Measurements from ENCODE around the gene SLC22A23.

SLC22A23 gene

DNA sequence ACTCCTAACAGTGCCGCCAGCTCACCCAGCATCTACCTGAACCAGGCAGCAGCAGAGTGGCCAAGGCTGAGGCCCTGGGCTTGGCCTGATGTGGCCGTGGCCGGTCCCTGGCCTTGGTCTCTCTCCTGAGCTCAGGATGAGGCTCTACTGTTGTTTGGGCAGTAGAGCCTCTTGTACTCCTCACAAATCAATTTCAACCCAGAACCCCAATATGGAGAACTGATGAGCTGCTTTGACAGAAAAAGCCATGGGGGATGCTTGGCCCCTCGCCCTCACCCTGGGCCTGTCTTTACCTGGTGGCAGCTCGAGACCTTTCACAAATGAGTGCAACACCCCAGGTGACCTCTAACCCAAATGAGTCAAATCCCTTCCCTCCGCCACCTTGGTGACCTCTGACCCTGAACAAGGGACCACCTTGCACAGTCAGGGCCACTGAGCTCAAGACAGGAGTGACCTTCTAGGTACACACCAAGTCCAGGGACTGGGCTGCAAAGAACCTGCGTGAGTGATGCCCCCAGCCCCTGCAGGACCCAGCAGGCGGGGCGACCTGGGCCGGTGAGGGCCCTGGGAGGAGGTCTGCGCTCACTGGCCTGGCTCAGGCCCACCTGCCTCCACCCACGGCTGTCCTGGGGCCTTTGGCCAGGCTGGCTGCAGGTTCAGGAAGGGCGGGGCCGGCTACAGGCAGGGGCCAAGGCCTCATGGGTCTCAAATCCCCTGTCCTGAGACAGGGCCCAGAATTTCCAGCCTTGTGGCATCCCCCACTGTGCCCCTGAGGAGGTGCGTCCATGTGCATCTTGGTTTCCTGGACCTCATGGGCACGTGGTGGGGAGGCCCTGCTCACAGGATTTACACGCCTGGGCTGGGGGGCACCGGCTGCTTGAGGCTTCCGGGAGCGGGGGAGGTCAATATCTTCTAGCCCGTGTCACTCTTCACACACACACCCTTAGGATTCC, 167.9 kb downstream of the SLC22A23 start:
- Histone ChIP-seq H3K4me3 (ENCODE audit: low read depth, low read length) (no peak overlapping the region), H3K36me3 (ENCODE audit: insufficient read depth, low read length) (0 out of 2 replicates have a peak, but pooled peaks cover 3% of the 10 kb centered on the region), H3K79me2 (ENCODE audit: control insufficient read depth, insufficient read depth, low read length, unreplicated experiment) (no peaks in the 10 kb centered on the region), H3K27me3 (ENCODE audit: insufficient read depth, low read length) (no peaks in the 10 kb centered on the region), H3K4me1 (ENCODE audit: control insufficient read depth, insufficient read depth, low read length, unreplicated experiment) (no peaks in the 10 kb centered on the region), H3K27ac (ENCODE audit: low read depth, low read length) (no peak overlapping the region), H2AFZ (ENCODE audit: low read length, unreplicated experiment) (no peak overlapping the region)

DNA sequence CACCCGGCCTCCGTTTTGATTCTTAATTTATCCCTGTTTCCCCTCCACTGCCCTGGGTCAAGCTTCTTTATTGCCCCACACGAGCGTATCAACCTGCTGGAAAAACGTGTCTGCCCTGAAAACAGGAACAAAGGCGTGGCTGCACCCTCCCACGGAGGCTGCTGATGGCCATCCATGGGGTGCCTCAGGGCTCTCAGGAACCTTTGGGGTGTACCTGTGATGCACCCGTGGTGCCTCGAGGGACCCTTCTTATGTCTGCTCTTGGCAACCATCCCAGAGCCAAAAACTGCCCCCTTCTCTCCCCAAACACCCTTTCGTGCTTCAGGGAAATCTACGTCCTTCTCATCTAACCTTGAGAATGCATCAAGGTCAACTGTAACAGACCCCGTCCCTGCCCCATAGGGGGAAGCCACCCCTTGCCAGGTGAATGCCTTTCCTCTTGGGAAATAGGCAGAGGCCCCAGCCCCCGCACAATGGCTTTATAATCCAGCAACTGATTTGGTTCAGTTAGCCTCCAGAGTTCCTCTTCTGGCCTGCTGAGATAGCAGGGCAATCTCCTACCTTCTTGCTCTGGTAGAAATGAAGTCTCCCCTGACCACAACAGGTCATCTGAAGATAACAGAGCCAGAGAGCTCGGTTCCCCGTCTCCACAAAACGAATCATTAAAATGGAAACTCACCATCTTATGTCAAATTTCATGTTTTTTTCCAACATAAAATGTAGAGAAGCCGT, 168.7 kb downstream of the SLC22A23 start:
- H3K36me3 ChIP-seq (ENCODE audit: insufficient read depth, low read length): peaks cover 3% of the 10 kb centered on the region; the same call in 1 of the 2 replicates
- no peaks in the 10 kb centered on the region for H3K4me1 ChIP-seq (ENCODE audit: control insufficient read depth, insufficient read depth, low read length, unreplicated experiment)
- H3K4me3 ChIP-seq (ENCODE audit: low read depth, low read length): no peak overlapping the region
- H3K27ac ChIP-seq (ENCODE audit: low read depth, low read length): no peak overlapping the region
- no peaks in the 10 kb centered on the region for H3K27me3 ChIP-seq (ENCODE audit: insufficient read depth, low read length)
- no peak overlapping the region for H2AFZ ChIP-seq (ENCODE audit: low read length, unreplicated experiment)
- H3K79me2 ChIP-seq (ENCODE audit: control insufficient read depth, insufficient read depth, low read length, unreplicated experiment): no peaks in the 10 kb centered on the region

DNA sequence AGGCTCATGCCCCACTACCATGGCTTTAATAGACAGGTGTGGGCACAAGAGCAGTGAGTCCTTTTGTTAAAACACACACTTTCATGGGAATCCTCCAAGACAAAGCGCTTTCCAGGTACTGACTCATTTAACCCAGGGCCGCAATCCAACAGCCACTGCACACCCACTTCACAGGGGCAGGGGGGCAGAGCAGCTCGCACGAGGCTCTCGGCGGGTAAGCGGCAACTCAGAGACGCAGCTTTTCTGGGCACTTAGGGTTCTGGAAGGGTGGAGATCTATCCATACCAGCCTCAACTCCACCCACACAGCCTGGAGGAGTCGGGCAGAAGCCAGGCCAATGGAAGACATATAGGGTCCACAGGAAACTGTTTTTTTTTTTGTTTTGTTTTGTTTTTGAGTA, 169.5 kb downstream of the SLC22A23 start:
- no peaks in the 10 kb centered on the region for H3K27me3 ChIP-seq (ENCODE audit: insufficient read depth, low read length)
- H2AFZ ChIP-seq (ENCODE audit: low read length, unreplicated experiment): no peak overlapping the region
- H3K79me2 ChIP-seq (ENCODE audit: control insufficient read depth, insufficient read depth, low read length, unreplicated experiment): no peaks in the 10 kb centered on the region
- peaks cover 3% of the 10 kb centered on the region; the same call in 1 of the 2 replicates for H3K36me3 ChIP-seq (ENCODE audit: insufficient read depth, low read length)
- H3K4me3 ChIP-seq (ENCODE audit: low read depth, low read length): no peak overlapping the region
- H3K4me1 ChIP-seq (ENCODE audit: control insufficient read depth, insufficient read depth, low read length, unreplicated experiment): peaks cover 8% of the 10 kb centered on the region
- H3K27ac ChIP-seq (ENCODE audit: low read depth, low read length): no peak overlapping the region

DNA sequence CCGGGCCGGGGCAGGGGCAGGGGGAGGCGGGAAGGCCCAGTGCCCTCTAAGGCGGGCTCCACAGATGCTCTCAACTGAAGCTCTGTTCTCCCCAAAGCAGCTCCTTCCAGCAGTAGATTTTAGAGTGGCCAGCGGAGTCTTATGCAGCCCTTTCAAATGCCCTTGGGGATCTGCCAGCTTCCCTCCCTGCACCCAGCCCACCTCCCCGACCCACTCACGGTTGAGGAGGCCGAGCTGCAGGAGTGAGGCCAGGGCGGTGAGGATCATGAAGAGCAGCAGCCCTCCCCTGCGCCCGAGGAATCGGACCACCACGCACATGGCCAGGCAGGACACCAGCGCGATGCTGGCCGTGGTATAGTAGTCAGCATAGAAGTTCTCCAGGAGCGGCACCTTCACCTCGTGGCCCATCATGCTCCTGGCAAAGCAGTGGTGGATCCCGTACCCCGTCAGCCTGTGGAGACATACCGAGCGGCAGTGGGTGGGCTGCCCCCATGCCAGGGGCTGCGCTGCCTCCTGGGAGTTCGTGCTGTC, 170.1 kb downstream of the SLC22A23 start:
- H3K4me1 ChIP-seq (ENCODE audit: control insufficient read depth, insufficient read depth, low read length, unreplicated experiment): peaks cover 14% of the 10 kb centered on the region
- H3K4me3 ChIP-seq (ENCODE audit: low read depth, low read length): no peak overlapping the region
- no peak overlapping the region for H2AFZ ChIP-seq (ENCODE audit: low read length, unreplicated experiment)
- H3K27ac ChIP-seq (ENCODE audit: low read depth, low read length): no peak overlapping the region
- peaks cover 3% of the 10 kb centered on the region; the same call in 1 of the 2 replicates for H3K36me3 ChIP-seq (ENCODE audit: insufficient read depth, low read length)
- no peaks in the 10 kb centered on the region for H3K79me2 ChIP-seq (ENCODE audit: control insufficient read depth, insufficient read depth, low read length, unreplicated experiment)
- no peaks in the 10 kb centered on the region for H3K27me3 ChIP-seq (ENCODE audit: insufficient read depth, low read length)

DNA sequence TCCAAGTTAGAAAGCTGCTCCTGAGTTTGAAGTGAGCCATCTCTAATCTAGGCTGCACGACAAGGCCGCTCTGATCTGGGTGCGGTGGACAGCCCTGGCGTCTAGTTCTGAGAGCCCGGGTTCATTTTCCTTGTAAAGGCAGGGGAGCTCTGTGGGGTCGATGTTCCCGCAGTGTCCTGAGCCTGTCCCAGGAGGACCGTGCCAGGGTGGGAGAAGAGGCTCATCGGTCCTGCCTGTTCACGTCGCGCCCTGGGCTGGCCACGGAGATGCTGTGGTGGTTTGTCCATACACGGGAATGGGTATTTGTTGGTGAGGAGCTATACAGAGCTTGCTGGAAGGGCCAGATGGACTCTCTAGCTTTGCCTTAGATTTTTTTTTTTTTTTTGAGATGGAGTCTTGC, 171.1 kb downstream of the SLC22A23 start:
- no peak overlapping the region for H3K27ac ChIP-seq (ENCODE audit: low read depth, low read length)
- H2AFZ ChIP-seq (ENCODE audit: low read length, unreplicated experiment): no peak overlapping the region
- H3K4me1 ChIP-seq (ENCODE audit: control insufficient read depth, insufficient read depth, low read length, unreplicated experiment): peaks cover 24% of the 10 kb centered on the region
- peaks cover 3% of the 10 kb centered on the region; the same call in 1 of the 2 replicates for H3K36me3 ChIP-seq (ENCODE audit: insufficient read depth, low read length)
- H3K27me3 ChIP-seq (ENCODE audit: insufficient read depth, low read length): no peaks in the 10 kb centered on the region
- H3K79me2 ChIP-seq (ENCODE audit: control insufficient read depth, insufficient read depth, low read length, unreplicated experiment): no peaks in the 10 kb centered on the region
- H3K4me3 ChIP-seq (ENCODE audit: low read depth, low read length): no peak overlapping the region

DNA sequence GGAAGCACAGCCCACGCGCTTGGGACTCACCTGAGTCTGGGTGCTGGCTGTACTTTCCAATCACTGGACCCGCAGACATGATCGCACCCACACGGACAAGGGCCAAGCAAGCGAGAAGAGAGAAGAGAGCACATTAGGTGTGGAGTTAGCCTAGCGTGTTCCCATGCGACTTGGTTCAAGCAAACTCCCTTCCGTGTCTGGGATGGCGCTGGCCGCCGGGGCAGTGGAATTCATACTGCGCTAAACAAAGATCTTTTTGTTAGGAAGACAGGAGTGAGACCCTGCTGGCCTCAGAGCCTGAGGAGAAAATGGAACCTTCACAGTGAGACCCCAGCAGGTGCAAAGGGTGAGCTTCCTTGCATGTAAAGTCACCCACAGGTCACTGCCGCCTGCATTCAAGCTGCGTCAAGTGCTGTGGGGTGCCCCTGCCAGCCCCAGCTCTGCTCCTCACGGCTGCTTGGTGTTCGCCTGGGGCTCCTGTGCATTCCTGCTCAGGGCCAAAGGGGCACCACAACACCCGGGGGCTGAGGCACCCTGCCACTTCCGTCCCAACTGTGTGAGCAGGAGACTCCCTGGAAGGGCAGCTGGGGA, 171.7 kb downstream of the SLC22A23 start:
- H3K27me3 ChIP-seq (ENCODE audit: insufficient read depth, low read length): no peaks in the 10 kb centered on the region
- H3K79me2 ChIP-seq (ENCODE audit: control insufficient read depth, insufficient read depth, low read length, unreplicated experiment): no peaks in the 10 kb centered on the region
- H3K27ac ChIP-seq (ENCODE audit: low read depth, low read length): no peak overlapping the region
- H3K4me1 ChIP-seq (ENCODE audit: control insufficient read depth, insufficient read depth, low read length, unreplicated experiment): peaks cover 25% of the 10 kb centered on the region
- no peak overlapping the region for H2AFZ ChIP-seq (ENCODE audit: low read length, unreplicated experiment)
- no peak overlapping the region for H3K4me3 ChIP-seq (ENCODE audit: low read depth, low read length)
- peaks cover 3% of the 10 kb centered on the region; the same call in 1 of the 2 replicates for H3K36me3 ChIP-seq (ENCODE audit: insufficient read depth, low read length)

DNA sequence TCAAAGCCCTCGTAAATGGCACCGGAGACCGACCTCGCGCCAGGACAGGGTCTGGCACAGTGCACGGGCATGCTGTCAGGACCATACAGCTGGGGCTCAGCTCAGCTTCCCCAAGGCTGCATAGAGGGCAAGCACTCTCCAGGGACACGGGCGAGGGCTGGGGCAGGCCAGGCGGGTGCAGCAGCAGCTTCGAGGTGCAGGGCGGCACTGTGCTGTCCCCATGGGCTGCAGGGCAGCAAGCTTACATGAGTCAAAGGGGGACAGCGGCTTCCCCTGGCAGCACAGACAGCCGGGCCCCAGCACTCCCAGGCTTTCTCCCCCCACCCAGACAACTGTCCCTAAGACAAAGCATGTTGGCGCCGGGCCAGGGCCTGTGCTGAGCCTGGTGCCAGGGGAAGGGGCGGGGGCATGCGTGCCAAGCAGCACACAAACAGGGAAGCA, 172.4 kb downstream of the SLC22A23 start:
- H3K27ac ChIP-seq (ENCODE audit: low read depth, low read length): no peak overlapping the region
- H3K27me3 ChIP-seq (ENCODE audit: insufficient read depth, low read length): no peaks in the 10 kb centered on the region
- no peak overlapping the region for H2AFZ ChIP-seq (ENCODE audit: low read length, unreplicated experiment)
- peaks cover 3% of the 10 kb centered on the region; the same call in 1 of the 2 replicates for H3K36me3 ChIP-seq (ENCODE audit: insufficient read depth, low read length)
- peaks cover 25% of the 10 kb centered on the region for H3K4me1 ChIP-seq (ENCODE audit: control insufficient read depth, insufficient read depth, low read length, unreplicated experiment)
- no peaks in the 10 kb centered on the region for H3K79me2 ChIP-seq (ENCODE audit: control insufficient read depth, insufficient read depth, low read length, unreplicated experiment)
- no peak overlapping the region for H3K4me3 ChIP-seq (ENCODE audit: low read depth, low read length)

DNA sequence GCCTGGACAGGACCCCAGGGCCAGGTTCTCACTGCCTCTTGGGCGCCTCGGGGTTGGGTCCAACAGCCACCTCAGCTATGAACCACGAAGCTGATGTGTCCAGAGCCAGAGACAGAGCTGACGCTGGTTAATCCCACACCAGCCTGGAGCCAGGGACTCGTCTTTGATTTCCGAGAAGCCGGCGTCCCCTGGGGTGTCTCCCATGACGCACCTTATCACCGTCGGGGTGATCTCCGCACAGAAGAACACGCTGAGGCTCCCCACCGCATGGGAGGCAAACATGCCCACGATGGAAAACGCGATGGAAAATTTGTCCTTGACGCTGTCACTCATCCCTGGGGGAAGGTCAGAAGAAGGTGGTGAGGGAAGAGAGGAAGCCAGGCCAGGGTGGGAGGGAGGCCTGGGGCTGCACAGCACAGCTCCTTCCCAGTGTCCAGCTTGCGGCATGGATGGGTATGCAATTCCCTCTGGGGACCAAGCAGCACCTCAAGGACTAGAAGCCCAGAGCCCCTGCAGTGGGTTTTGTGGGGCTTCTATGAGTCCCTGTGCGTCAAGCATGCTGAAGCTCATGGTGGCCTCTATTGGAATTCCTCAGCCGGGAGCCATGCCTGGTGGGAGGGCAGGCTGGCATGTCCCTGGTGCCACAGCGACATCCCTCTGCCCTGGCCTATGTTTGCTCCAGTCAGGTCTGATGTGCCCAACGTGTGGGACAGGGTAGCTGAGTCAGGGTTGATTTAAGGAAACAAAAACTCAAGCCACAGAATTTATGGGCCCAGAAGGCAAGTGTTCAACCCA, 173.0 kb downstream of the SLC22A23 start:
- no peaks in the 10 kb centered on the region for H3K79me2 ChIP-seq (ENCODE audit: control insufficient read depth, insufficient read depth, low read length, unreplicated experiment)
- H3K27me3 ChIP-seq (ENCODE audit: insufficient read depth, low read length): no peaks in the 10 kb centered on the region
- no peak overlapping the region for H2AFZ ChIP-seq (ENCODE audit: low read length, unreplicated experiment)

DNA sequence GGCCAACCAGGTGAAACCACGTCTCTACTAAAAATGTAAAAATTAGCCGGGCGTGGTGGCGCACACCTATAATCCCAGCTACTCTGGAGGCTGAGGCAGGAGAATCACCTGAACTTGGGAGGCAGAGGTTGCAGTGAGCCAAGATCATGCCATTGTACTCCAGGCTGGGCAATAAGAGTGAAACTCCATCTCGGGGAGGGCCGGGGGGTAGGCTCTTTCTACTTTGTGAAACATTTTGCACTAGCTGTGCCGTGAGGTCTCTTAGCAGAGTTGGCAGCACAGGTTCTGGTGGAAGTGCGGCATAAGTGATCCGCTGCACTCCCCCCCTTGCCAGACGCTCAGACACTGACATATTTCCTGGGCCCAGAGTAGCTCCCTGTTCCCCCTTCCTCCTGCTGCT, 173.6 kb downstream of the SLC22A23 start:
- H2AFZ ChIP-seq (ENCODE audit: low read length, unreplicated experiment): no peak overlapping the region
- H3K27me3 ChIP-seq (ENCODE audit: insufficient read depth, low read length): no peaks in the 10 kb centered on the region
- peak overlapping the region; percentile 90 for H3K27ac ChIP-seq (ENCODE audit: low read depth, low read length)
- no peaks in the 10 kb centered on the region for H3K79me2 ChIP-seq (ENCODE audit: control insufficient read depth, insufficient read depth, low read length, unreplicated experiment)
- H3K4me3 ChIP-seq (ENCODE audit: low read depth, low read length): no peak overlapping the region
- no peaks in the 10 kb centered on the region; the same call in 1 of the 2 replicates for H3K36me3 ChIP-seq (ENCODE audit: insufficient read depth, low read length)
- H3K4me1 ChIP-seq (ENCODE audit: control insufficient read depth, insufficient read depth, low read length, unreplicated experiment): peaks cover 25% of the 10 kb centered on the region

More for the DNA sequence above, 173.0 kb downstream of the SLC22A23 start:
- Histone ChIP-seq H3K36me3 (ENCODE audit: insufficient read depth, low read length) (peaks cover 3% of the 10 kb centered on the region; the same call in 1 of the 2 replicates), H3K4me3 (ENCODE audit: low read depth, low read length) (no peak overlapping the region), H3K4me1 (ENCODE audit: control insufficient read depth, insufficient read depth, low read length, unreplicated experiment) (peaks cover 25% of the 10 kb centered on the region), H3K27ac (ENCODE audit: low read depth, low read length) (no peak overlapping the region)

All from ACC112 (cell line).